ENCODE results near the gene NT5C3B.

The NT5C3B gene

DNA sequence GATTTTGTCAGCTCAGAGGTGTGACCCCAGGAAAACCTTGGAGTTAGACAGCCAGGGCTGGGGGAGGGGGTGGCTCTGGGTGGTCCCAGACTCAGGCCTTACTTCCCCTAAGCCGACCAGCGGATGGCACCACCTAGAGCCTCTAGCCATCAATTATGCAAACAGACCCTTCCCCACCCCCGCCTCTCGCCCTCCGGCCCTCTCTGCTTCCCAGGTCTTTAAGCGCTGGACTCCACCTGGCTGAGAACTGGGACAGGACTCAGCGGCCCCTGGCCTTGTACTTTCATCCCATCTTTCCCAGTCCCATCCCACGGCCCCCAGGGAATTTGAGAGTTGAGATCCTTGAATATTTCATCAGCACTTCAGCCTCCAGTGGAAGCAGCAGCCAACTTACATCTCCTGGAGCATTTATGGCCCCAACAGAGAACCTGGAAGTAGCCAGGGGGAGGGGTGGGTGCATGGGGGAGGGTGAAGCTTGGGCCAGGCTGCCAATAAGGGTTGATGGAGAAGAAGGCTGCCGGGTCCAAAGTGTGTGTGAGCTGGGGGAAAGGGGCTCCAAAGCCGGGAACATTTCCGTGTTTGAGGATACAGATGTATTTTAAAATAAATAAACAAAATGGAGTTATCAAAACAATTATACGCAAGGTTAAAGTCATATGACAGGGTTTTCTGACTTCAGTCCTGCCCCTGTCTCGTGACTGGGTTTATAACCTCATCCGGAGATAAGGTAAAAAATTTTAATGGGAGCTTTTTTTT is 42.1 kb downstream of the NT5C3B start:
- POLR2A ChIA-PET: interaction anchor here (0.6 kb wide), 1 partner anchor 30 kb away, joined by 3 read pairs; no protein-coding TSS in a partner anchor

DNA sequence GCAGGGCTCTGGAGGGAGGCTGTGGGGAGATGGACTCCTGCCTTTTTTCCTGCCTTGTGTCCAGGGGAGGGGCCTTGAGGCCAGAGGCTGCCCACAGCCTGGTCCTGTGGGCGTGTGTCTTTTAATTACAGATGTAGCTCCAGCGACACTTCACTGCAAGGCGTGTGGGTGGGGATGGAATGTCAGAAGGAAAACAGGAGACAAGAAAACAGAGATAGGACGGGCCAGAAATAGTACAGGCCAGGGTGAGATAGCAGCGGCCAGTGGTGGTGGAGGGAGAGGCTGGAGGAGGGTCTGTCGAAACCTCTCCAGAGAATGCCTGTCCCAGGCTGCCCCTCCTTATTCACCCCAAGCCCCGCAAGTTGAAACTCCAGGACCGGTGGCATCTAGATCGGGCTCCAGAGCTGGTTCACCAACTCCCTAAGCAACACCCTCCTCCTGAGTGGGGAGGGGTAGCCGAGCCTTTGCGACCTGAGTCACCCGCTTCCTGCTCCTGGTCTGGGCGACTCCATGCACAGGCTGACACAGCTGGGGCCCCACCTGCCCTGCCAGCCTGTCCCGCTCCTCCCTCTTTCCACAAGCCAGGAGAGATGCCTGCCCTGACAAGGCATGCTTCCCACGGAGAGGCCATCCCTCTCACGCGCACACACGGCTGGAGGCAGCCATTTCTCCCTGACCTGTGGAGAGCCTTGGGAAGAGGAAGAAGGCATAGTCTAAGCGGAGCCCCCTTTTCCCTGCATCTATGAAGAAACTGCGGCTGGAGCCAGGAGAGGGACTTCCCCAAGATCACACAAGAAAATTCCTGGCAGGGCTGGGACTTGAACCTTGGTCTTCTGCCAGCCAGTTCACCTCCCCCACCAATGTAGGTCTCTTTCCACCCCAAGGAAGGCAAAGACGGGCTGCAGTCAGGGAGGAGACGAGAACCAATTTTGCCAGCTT is 42.9 kb downstream of the NT5C3B start:
- ChIA-PET POLR2A (no interaction called here), CTCF (no interaction called here)
- TF ChIP-seq, protein P1, sequence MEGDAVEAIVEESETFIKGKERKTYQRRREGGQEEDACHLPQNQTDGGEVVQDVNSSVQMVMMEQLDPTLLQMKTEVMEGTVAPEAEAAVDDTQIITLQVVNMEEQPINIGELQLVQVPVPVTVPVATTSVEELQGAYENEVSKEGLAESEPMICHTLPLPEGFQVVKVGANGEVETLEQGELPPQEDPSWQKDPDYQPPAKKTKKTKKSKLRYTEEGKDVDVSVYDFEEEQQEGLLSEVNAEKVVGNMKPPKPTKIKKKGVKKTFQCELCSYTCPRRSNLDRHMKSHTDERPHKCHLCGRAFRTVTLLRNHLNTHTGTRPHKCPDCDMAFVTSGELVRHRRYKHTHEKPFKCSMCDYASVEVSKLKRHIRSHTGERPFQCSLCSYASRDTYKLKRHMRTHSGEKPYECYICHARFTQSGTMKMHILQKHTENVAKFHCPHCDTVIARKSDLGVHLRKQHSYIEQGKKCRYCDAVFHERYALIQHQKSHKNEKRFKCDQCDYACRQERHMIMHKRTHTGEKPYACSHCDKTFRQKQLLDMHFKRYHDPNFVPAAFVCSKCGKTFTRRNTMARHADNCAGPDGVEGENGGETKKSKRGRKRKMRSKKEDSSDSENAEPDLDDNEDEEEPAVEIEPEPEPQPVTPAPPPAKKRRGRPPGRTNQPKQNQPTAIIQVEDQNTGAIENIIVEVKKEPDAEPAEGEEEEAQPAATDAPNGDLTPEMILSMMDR (IDR thresholded peaks at IDR 0.05; ENCODE audit: control extremely low read depth, extremely low read depth, low read depth, missing control alignments): no peak
- no peak for DNase-seq (ENCODE audit: extremely low spot score)

More for the DNA sequence above, 42.1 kb downstream of the NT5C3B start:
- TF ChIP-seq, protein P1 (IDR thresholded peaks at IDR 0.05; ENCODE audit: control extremely low read depth, extremely low read depth, low read depth, missing control alignments): no peak
- CTCF ChIA-PET: interaction anchor here (1.5 kb wide), 1 partner anchor 12 kb away, joined by 4 read pairs; no protein-coding TSS in a partner anchor
- DNase-seq (ENCODE audit: extremely low spot score): no peak

DNA sequence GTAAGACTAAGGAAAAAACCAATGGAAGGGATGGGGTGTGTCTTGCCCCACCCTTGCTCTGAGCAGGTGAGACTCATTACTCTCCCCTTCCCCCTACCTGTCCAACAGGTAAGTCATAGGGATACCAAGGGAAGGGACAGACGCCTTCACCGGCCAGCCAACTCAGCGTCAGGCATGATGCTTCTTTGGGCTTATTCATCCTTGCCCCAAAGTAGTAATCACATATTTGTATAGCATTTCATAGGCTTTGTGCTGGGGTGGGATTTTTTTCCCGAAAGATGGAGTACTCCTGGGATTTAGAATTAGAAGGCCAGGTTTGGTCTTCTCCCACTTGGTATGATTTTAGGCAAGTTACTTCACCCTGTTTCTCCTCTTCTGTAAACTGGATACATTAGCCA is 49.0 kb downstream of the NT5C3B start:
- CTCF ChIA-PET: interaction anchor here (0.7 to 2.5 kb wide), 11 partner anchors 10 to 108 kb away, joined by 3 to 25 read pairs (median 6); partner anchors contain the start of gene P3H4
- no peak for DNase-seq (ENCODE audit: extremely low spot score)
- POLR2A ChIA-PET: interaction anchor here (0.6 to 1.9 kb wide), 3 partner anchors 10 to 109 kb away, joined by 3 to 8 read pairs (median 4); partner anchors contain the start of gene EIF1
- TF ChIP-seq, protein P1 (IDR thresholded peaks at IDR 0.05; ENCODE audit: control extremely low read depth, extremely low read depth, low read depth, missing control alignments): no peak

DNA sequence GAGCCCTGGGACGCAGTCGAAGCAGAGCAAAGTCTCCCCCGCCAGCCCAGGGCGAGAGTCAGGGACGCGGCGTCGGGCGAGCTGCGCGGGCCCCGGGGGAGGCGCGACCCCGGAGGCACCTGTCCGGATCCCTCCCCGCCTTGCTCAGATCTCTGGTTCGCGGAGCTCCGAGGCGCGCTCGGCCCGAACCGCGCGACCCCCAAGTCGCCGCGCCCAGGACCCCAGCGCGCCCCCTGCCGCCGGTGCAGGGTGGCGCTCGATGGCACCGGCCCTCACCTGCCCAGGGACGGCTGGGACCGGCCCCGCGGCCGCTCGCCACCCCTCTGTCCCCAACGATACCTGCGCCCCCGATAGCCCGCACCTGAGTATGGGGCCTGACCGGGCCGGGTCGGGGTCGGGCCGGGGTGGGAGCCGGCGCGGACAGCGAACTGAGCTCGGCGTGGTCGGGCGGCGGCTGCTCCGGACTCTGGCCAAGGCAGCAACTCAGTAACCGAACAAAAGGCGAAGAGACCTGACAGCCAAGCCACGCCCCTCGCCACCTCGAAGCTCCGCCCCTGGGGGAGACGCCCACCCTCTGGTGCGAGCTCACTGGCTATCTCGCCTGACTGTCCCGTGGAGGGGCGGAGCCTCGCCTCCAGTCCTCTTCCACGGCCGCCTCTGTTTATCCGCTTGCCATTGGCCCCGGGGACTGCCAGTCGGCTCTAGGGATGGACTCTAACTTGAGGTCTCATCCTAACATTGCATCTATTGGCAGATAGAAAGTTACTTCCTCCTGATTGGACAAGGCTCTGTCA is 49.6 kb downstream of the NT5C3B start, which contains the start of gene JUP:
Gene JUP (minus strand): TSS at position 485 of the 794 bp plus-strand sequence. CDS start 14,857 bp downstream, outside the sequence.
- CTCF ChIA-PET: interaction anchor here (0.7 to 2.5 kb wide), 14 partner anchors 9 to 123 kb away, joined by 3 to 25 read pairs (median 5); partner anchors contain the start of gene P3H4
- peak; percentile 95 for DNase-seq (ENCODE audit: extremely low spot score)
- TF ChIP-seq, protein P1 (IDR thresholded peaks at IDR 0.05; ENCODE audit: control extremely low read depth, extremely low read depth, low read depth, missing control alignments): peak; percentile 46
- POLR2A ChIA-PET: interaction anchor here (0.6 to 1.9 kb wide), 3 partner anchors 9 to 108 kb away, joined by 3 to 8 read pairs (median 4); partner anchors contain the start of gene EIF1

DNA sequence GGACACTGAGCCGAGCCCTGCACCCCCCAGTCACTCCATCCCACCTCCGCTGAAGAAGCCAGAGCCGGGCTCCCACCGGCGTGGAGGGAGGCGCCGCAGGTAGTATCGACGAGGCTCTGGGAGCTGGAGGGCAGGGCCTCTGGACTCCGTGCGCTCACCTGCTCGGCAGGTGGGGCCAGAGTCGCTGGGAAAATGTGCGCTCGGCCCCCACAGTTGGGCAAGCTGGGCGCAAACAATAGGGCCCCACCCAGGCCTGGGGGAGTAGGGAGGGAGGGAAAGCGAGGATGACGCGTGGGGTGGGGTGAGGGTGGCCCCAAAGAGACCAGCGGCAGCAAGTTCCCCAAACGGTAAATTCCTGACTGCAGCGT is 50.2 kb downstream of the NT5C3B start:
- POLR2A ChIA-PET: interaction anchor here (0.7 to 1.9 kb wide), 2 partner anchors 29 to 97 kb away, joined by 3 to 8 read pairs; partner anchors contain the start of gene EIF1
- DNase-seq (ENCODE audit: extremely low spot score): no peak
- CTCF ChIA-PET: interaction anchor here (1.1 to 2.5 kb wide), 12 partner anchors 11 to 123 kb away, joined by 3 to 25 read pairs (median 5); partner anchors contain the start of gene P3H4
- TF ChIP-seq, protein P1 (IDR thresholded peaks at IDR 0.05; ENCODE audit: control extremely low read depth, extremely low read depth, low read depth, missing control alignments): no peak

All from GM10248 (cell line).